Measurements from ENCODE around the gene CACNA2D1.

DNA sequence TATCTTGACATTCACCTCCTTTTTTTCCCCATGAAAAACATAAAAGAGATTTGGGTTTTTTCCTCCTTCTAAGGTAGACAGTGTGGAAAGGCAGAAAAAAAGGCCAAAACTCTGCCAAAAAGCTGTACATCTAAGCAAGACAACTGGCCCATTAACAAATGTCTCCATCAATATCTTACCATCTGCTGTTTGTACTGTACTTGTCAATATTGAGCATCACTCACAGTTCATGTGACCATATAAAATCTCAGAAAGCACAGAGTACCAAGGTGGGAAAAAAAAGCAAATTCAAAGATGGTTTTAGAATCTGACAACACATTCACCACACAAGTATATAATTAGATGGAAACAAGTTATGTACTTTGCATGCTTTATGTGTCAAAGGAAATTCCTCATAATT lies 52.6 kb downstream of the CACNA2D1 start:
- TF ChIP-seq, protein P1, sequence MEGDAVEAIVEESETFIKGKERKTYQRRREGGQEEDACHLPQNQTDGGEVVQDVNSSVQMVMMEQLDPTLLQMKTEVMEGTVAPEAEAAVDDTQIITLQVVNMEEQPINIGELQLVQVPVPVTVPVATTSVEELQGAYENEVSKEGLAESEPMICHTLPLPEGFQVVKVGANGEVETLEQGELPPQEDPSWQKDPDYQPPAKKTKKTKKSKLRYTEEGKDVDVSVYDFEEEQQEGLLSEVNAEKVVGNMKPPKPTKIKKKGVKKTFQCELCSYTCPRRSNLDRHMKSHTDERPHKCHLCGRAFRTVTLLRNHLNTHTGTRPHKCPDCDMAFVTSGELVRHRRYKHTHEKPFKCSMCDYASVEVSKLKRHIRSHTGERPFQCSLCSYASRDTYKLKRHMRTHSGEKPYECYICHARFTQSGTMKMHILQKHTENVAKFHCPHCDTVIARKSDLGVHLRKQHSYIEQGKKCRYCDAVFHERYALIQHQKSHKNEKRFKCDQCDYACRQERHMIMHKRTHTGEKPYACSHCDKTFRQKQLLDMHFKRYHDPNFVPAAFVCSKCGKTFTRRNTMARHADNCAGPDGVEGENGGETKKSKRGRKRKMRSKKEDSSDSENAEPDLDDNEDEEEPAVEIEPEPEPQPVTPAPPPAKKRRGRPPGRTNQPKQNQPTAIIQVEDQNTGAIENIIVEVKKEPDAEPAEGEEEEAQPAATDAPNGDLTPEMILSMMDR (IDR thresholded peaks at IDR 0.05): no peak
- TF ChIP-seq POLR2A (IDR thresholded peaks at IDR 0.05): no peak
